Measurements from ENCODE around the gene DGCR2. TPM values are rescaled to one million over a fixed set of nuclear protein-coding genes. Genes with fewer than 3 reads are reported as not detected.
A peak's percentile ranks its signal among the peaks of the same experiment; 100 is the strongest.

Gene DGCR2
- total and polyA plus RNA-seq, 10 donors: 9.5 to 60.7 (median 49.3) TPM

- peaks cover 0 to 100% (median 95%) of the 10 kb centered on the region in 6 donors for H3K36me3 ChIP-seq
- TF ChIP-seq CTCF (IDR thresholded peaks at IDR 0.05 in 8 of 11, conservative IDR thresholded peaks at IDR 0.05 in 3 of 11) (no peak), POLR2A (IDR thresholded peaks at IDR 0.05) (no peak), POLR2AphosphoS5 (IDR thresholded peaks at IDR 0.05) (no peak)
- intact Hi-C loops (cut with DNase I; ENCODE audit: low total_unique reads): no loop called here
These were observed 14.7 kb upstream of the DGCR2 start for GRCh38 chr22:19136915-19137314.

GRCh38 chr22:19134874-19135273 is 12.7 kb upstream of the DGCR2 start:
- 88 to 96% (median 91%) methylated on average over 17 to 18 of the region's 18 CpGs for WGBS, 5 donors
- H3K4me1 ChIP-seq: no peaks in the 10 kb centered on the region
- intact Hi-C loops (cut with DNase I; ENCODE audit: low total_unique reads): no loop called here
- TF ChIP-seq POLR2A (IDR thresholded peaks at IDR 0.05) (no peak), CTCF (IDR thresholded peaks at IDR 0.05 in 8 of 11, conservative IDR thresholded peaks at IDR 0.05 in 3 of 11) (no peak), POLR2AphosphoS5 (IDR thresholded peaks at IDR 0.05) (peak in 1 of 3 donors; percentile 33)
- H3K36me3 ChIP-seq: peaks cover 0 to 95% (median 76%) of the 10 kb centered on the region in 6 donors
- H3K9me3 ChIP-seq: no peaks in the 10 kb centered on the region
- no peaks in the 10 kb centered on the region for H3K27me3 ChIP-seq (replicated peaks in 1 of 7)
- DNase-seq: peak; percentile 59
- H3K4me3 ChIP-seq: no peak overlapping the region
- no peak overlapping the region for H3K27ac ChIP-seq

More at GRCh38 chr22:19136915-19137314, 14.7 kb upstream of the DGCR2 start:
- Histone ChIP-seq H3K27me3 (replicated peaks in 1 of 7) (no peaks in the 10 kb centered on the region), H3K27ac (no peak overlapping the region), H3K9me3 (no peaks in the 10 kb centered on the region), H3K4me1 (no peaks in the 10 kb centered on the region), H3K4me3 (no peak overlapping the region)
- 91 to 97% (median 93%) methylated on average over 6 to 10 of the region's 10 CpGs for WGBS, 5 donors
- DNase-seq: peak; percentile 56

- intact Hi-C loops (cut with DNase I; ENCODE audit: low total_unique reads): no loop called here
- H3K4me1 ChIP-seq: no peaks in the 10 kb centered on the region
- no peaks in the 10 kb centered on the region for H3K27me3 ChIP-seq (replicated peaks in 1 of 7)
- H3K4me3 ChIP-seq: no peak overlapping the region
- peaks cover 0 to 90% (median 70%) of the 10 kb centered on the region in 6 donors for H3K36me3 ChIP-seq
- DNase-seq: peak; percentile 67
- H3K9me3 ChIP-seq: no peaks in the 10 kb centered on the region
- TF ChIP-seq POLR2AphosphoS5 (IDR thresholded peaks at IDR 0.05): peak in 1 of 3 donors; percentile 20
- no peak for TF ChIP-seq CTCF (IDR thresholded peaks at IDR 0.05 in 8 of 11, conservative IDR thresholded peaks at IDR 0.05 in 3 of 11)
- no peak for TF ChIP-seq POLR2A (IDR thresholded peaks at IDR 0.05)
- no peak overlapping the region for H3K27ac ChIP-seq
- WGBS, 5 donors: 95 to 98% (median 96%) methylated on average over 17 to 21 of the region's 21 CpGs
These were observed 12.1 kb upstream of the DGCR2 start for GRCh38 chr22:19134176-19134831.

- Histone ChIP-seq H3K27me3 (replicated peaks in 1 of 7) (no peaks in the 10 kb centered on the region), H3K36me3 (peaks cover 0 to 82% (median 62%) of the 10 kb centered on the region in 6 donors), H3K27ac (no peak overlapping the region), H3K4me3 (no peak overlapping the region), H3K9me3 (no peaks in the 10 kb centered on the region), H3K4me1 (no peaks in the 10 kb centered on the region)
- peak; percentile 55 for DNase-seq
- 93 to 97% (median 95%) methylated on average over 11 to 13 of the region's 13 CpGs for WGBS, 5 donors
- no peak for TF ChIP-seq POLR2A (IDR thresholded peaks at IDR 0.05)
- no peak for TF ChIP-seq POLR2AphosphoS5 (IDR thresholded peaks at IDR 0.05)
- TF ChIP-seq CTCF (IDR thresholded peaks at IDR 0.05 in 8 of 11, conservative IDR thresholded peaks at IDR 0.05 in 3 of 11): no peak
- intact Hi-C loops (cut with DNase I; ENCODE audit: low total_unique reads): no loop called here
These were observed 11.3 kb upstream of the DGCR2 start for GRCh38 chr22:19133561-19133960.

Data from spleen (tissue), 11 donors.